ENCODE results near the gene MAPKAP1. TPM values are rescaled to one million over a fixed set of nuclear protein-coding genes. Genes with fewer than 3 reads are reported as not detected.

MAPKAP1 gene
- total RNA-seq, 2 donors from 2014 or later: 42.2 to 66.5 TPM

DNA sequence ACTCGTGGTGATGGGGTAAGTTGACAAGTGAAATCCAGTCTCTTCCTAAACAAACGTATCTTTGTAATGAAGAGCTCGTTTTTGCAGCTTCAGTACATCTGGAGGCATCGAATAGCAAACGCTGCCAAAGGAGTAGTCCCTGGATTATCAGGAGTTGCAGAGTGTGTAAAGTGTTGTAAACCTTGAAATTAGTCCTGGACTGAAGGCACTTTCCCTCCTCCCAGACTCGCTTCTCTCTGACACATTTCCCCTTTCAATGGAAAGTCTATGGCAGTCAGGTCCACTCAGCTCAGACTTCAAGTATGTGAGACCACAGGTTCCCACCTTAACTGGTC is 38.6 kb upstream of the MAPKAP1 start:
- peak overlapping the region; percentile 86 for H3K27ac Mint-ChIP-seq
- H3K9me3 Mint-ChIP-seq: no peaks in the 10 kb centered on the region
- peaks cover 20% of the 10 kb centered on the region for H3K36me3 Mint-ChIP-seq (ENCODE audit: low read depth)

GRCh38 chr9:125745018-125745417 is 38.0 kb upstream of the MAPKAP1 start:
- peaks cover 17% of the 10 kb centered on the region for H3K36me3 Mint-ChIP-seq (ENCODE audit: low read depth)
- no peaks in the 10 kb centered on the region for H3K27me3 Mint-ChIP-seq
- no peak overlapping the region for H3K27ac Mint-ChIP-seq
- H3K9me3 Mint-ChIP-seq: no peaks in the 10 kb centered on the region
- no peak for ATAC-seq (replicated peaks)
- H3K4me3 Mint-ChIP-seq: peak overlapping the region; percentile 90
- no peaks in the 10 kb centered on the region for H3K4me1 Mint-ChIP-seq

More for the DNA sequence above, 38.6 kb upstream of the MAPKAP1 start:
- ATAC-seq (replicated peaks): no peak
- Mint-ChIP-seq H3K4me1 (peaks cover 2% of the 10 kb centered on the region), H3K27me3 (no peaks in the 10 kb centered on the region), H3K4me3 (peak overlapping the region; percentile 90)

- Mint-ChIP-seq H3K36me3 (ENCODE audit: low read depth) (peaks cover 17% of the 10 kb centered on the region), H3K27ac (no peak overlapping the region), H3K27me3 (no peaks in the 10 kb centered on the region), H3K9me3 (no peaks in the 10 kb centered on the region), H3K4me1 (no peaks in the 10 kb centered on the region), H3K4me3 (peak overlapping the region; percentile 90)
- no peak for ATAC-seq (replicated peaks)
These were observed 37.6 kb upstream of the MAPKAP1 start for GRCh38 chr9:125744616-125745015.

DNA sequence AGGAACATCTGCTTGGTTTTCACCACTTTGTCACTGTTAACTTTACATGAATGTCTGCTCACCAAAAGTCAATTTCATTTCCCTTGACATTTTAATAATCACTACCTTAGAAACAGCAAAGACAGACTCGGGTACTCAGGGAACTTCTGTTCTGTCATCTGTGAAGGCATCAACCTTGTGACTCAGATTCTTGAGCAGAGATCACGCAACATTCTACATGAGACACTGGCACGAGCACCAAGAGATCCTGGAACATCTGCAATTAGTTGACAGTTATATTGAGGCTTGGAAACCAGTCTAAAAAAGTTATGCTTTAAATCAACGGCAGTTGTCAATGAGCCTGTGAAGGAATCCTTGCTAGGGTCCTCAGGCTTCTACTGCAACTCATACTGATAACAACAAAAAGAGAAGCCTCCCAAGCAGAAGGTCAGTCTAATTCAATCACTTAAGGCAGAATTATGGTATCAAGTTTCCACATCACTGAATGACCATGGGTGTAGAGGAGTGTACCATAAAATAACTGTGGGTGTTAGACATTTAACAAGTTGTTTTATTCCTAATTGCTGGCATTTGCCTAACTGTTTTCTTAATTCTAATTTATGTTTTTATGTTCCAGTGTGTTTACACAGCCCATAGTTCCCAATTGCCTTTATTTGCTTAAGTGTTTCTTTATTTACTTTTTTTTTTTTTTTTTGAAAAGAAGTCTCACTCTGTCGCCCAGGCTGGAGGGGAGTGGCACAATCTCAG is 36.8 kb upstream of the MAPKAP1 start:
- H3K27me3 Mint-ChIP-seq: no peaks in the 10 kb centered on the region
- H3K36me3 Mint-ChIP-seq (ENCODE audit: low read depth): peaks cover 10% of the 10 kb centered on the region
- no peaks in the 10 kb centered on the region for H3K9me3 Mint-ChIP-seq
- no peak overlapping the region for H3K27ac Mint-ChIP-seq
- no peaks in the 10 kb centered on the region for H3K4me1 Mint-ChIP-seq
- ATAC-seq (replicated peaks): no peak
- no peak overlapping the region for H3K4me3 Mint-ChIP-seq

DNA sequence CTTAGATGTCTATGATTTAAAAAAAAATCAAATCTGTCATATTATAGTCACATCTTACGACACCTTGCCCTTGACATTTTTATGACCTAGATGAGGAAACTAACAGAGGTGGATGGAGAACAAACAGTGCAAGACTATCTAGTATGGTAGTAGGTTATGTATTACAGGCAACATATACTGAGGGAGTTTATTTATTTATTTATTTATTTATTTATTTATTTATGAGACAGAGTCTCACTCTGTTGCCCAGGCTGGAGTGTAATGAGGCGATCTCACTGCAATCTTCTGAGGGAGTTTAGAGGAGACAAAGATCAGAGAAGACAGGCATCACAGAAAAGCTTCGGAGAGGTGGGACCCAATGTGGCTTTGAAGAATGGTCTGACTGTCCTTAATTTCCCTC is 35.6 kb upstream of the MAPKAP1 start:
- H3K36me3 Mint-ChIP-seq (ENCODE audit: low read depth): peaks cover 4% of the 10 kb centered on the region
- no peak overlapping the region for H3K4me3 Mint-ChIP-seq
- no peaks in the 10 kb centered on the region for H3K9me3 Mint-ChIP-seq
- no peak overlapping the region for H3K27ac Mint-ChIP-seq
- H3K4me1 Mint-ChIP-seq: no peaks in the 10 kb centered on the region
- H3K27me3 Mint-ChIP-seq: peaks cover 4% of the 10 kb centered on the region
- no peak for ATAC-seq (replicated peaks)

DNA sequence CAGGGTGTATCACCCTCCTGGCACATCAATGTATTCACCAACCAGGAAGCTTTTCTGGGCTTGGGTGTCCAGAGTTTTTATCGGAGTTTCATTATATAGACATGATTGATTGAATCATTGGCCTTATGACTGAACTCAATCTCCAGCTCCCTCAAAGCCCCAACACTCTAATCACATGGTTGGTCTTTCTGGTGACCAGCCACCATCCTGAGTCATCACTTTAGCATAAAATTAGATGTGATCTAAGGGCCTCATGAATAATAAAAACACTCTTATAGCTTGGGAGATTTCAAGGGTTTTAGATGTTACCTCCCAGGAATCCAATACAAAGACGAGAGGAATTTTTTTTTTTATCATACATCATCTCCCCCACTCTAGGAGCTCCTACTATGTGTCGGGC is 32.4 kb upstream of the MAPKAP1 start:
- Mint-ChIP-seq H3K9me3 (no peaks in the 10 kb centered on the region), H3K4me1 (no peaks in the 10 kb centered on the region), H3K27ac (no peak overlapping the region), H3K36me3 (ENCODE audit: low read depth) (no peaks in the 10 kb centered on the region), H3K4me3 (no peak overlapping the region), H3K27me3 (peaks cover 5% of the 10 kb centered on the region)
- ATAC-seq (replicated peaks): no peak

- Mint-ChIP-seq H3K27me3 (peaks cover under 1% of the 10 kb centered on the region), H3K4me1 (no peaks in the 10 kb centered on the region), H3K36me3 (ENCODE audit: low read depth) (no peaks in the 10 kb centered on the region), H3K27ac (no peak overlapping the region), H3K9me3 (no peaks in the 10 kb centered on the region), H3K4me3 (no peak overlapping the region)
- no peak for ATAC-seq (replicated peaks)
These were observed 25.6 kb upstream of the MAPKAP1 start for GRCh38 chr9:125732562-125732961.

GRCh38 chr9:125730168-125730567 is 23.2 kb upstream of the MAPKAP1 start:
- no peak overlapping the region for H3K27ac Mint-ChIP-seq
- no peaks in the 10 kb centered on the region for H3K36me3 Mint-ChIP-seq (ENCODE audit: low read depth)
- H3K4me1 Mint-ChIP-seq: no peaks in the 10 kb centered on the region
- H3K9me3 Mint-ChIP-seq: no peaks in the 10 kb centered on the region
- no peaks in the 10 kb centered on the region for H3K27me3 Mint-ChIP-seq
- H3K4me3 Mint-ChIP-seq: no peak overlapping the region
- no peak for ATAC-seq (replicated peaks)

- no peaks in the 10 kb centered on the region for H3K4me1 Mint-ChIP-seq
These were observed 19.6 kb upstream of the MAPKAP1 start for GRCh38 chr9:125726456-125727132.

DNA sequence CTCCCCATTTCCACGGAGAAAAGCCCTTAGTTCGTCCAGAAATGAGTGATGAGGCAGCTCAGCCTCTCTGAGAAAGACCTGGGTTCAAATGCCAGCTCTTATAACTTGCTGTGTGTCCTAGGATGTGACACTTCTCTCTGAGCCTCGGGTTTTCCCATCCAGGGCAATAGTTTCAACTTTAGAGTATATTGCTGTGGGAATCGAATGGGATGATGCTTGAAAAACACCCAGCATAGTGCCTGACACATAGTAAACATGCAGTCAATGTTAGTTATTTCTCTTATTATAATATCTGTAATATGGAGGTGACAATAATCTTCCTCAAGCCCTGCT is 430 bp upstream of the MAPKAP1 start:
- peaks cover 13% of the 10 kb centered on the region for H3K36me3 Mint-ChIP-seq (ENCODE audit: low read depth)
- ATAC-seq (replicated peaks): peak; percentile 14
- H3K27me3 Mint-ChIP-seq: no peaks in the 10 kb centered on the region
- H3K27ac Mint-ChIP-seq: peak overlapping the region; percentile 95
- H3K4me1 Mint-ChIP-seq: peaks cover 28% of the 10 kb centered on the region
- peak overlapping the region; percentile 72 for H3K4me3 Mint-ChIP-seq
- H3K9me3 Mint-ChIP-seq: no peaks in the 10 kb centered on the region

More at GRCh38 chr9:125726456-125727132, 19.6 kb upstream of the MAPKAP1 start:
- Mint-ChIP-seq H3K9me3 (no peaks in the 10 kb centered on the region), H3K27ac (no peak overlapping the region), H3K27me3 (peaks cover 5% of the 10 kb centered on the region), H3K4me3 (no peak overlapping the region), H3K36me3 (ENCODE audit: low read depth) (no peaks in the 10 kb centered on the region)
- no peak for ATAC-seq (replicated peaks)

DNA sequence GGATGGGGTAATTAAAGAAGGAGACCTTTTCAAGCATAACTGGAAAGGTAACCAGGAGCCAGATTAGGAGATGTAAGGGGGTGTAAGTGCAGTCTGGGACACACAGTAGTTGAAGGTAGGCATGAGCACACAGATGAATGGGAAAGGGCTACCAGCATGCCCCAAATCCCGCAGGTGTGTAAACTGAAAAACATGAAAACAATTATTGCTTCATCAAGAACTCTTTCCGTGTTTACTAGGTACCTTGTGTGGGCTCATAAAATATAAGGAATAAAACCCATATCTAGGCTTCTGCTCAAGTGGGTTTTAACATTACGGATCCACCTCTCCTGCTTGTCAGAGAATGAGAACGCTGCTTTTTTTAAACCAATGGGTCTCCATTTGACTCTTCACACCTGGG is 1.1 kb downstream of the MAPKAP1 start:
- H3K27ac Mint-ChIP-seq: peak overlapping the region; percentile 95
- peak overlapping the region; percentile 72 for H3K4me3 Mint-ChIP-seq
- peaks cover 13% of the 10 kb centered on the region for H3K36me3 Mint-ChIP-seq (ENCODE audit: low read depth)
- no peaks in the 10 kb centered on the region for H3K9me3 Mint-ChIP-seq
- H3K4me1 Mint-ChIP-seq: peaks cover 34% of the 10 kb centered on the region
- no peaks in the 10 kb centered on the region for H3K27me3 Mint-ChIP-seq
- no peak for ATAC-seq (replicated peaks)

DNA sequence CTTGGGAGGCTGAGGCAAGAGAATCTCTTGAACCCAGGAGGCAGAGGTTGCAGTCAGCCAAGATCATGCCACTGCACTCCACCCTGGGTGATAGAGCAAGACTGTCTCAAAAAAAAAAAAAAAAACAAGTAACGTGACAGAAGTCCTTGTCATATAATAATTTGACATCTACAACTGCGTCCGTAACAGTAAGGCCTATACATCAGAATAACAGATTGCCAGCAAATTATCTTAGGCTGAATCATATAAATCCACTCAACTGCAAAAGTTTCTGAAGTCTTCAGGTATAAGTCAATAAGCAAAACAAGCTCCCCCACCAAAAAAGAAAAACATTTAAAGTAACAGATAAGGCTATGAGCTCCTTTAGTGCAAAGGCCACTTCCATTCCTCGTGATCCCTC is 3.3 kb downstream of the MAPKAP1 start:
- peak overlapping the region; percentile 23 for H3K27ac Mint-ChIP-seq
- H3K4me1 Mint-ChIP-seq: peaks cover 38% of the 10 kb centered on the region
- H3K4me3 Mint-ChIP-seq: no peak overlapping the region
- H3K36me3 Mint-ChIP-seq (ENCODE audit: low read depth): peaks cover 13% of the 10 kb centered on the region
- H3K27me3 Mint-ChIP-seq: no peaks in the 10 kb centered on the region
- no peaks in the 10 kb centered on the region for H3K9me3 Mint-ChIP-seq
- ATAC-seq (replicated peaks): no peak

DNA sequence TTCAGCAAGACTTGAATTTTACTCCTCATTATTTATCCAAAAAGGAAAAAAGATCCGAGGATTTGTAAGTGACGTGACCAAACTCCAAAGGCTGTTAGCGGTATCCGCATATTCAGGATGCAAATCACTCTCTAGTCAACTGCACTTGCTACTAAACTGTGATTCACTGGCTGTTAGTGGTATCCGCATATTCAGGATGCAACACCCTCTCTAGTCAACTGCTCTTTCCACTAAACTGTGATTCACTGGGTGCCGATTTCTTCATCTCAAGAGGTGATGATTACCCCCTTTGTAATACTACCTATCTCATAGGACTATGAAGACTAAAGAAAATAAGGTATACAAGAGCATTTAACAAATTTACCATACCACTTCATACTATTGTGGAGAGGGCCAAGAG is 5.7 kb downstream of the MAPKAP1 start:
- H3K27ac Mint-ChIP-seq: peak overlapping the region; percentile 87
- peak overlapping the region; percentile 61 for H3K4me3 Mint-ChIP-seq
- H3K27me3 Mint-ChIP-seq: no peaks in the 10 kb centered on the region
- no peaks in the 10 kb centered on the region for H3K9me3 Mint-ChIP-seq
- H3K4me1 Mint-ChIP-seq: peaks cover 43% of the 10 kb centered on the region
- H3K36me3 Mint-ChIP-seq (ENCODE audit: low read depth): peaks cover 19% of the 10 kb centered on the region
- peak; percentile 92 for ATAC-seq (replicated peaks)

GRCh38 chr9:125700791-125701190 is 6.2 kb downstream of the MAPKAP1 start:
- Mint-ChIP-seq H3K36me3 (ENCODE audit: low read depth) (peaks cover 24% of the 10 kb centered on the region), H3K9me3 (no peaks in the 10 kb centered on the region), H3K4me1 (peaks cover 41% of the 10 kb centered on the region), H3K27me3 (no peaks in the 10 kb centered on the region), H3K27ac (peak overlapping the region; percentile 87), H3K4me3 (peak overlapping the region; percentile 61)
- peak; percentile 93 for ATAC-seq (replicated peaks)

GRCh38 chr9:125699870-125700269 is 7.1 kb downstream of the MAPKAP1 start:
- no peaks in the 10 kb centered on the region for H3K9me3 Mint-ChIP-seq
- H3K27ac Mint-ChIP-seq: no peak overlapping the region
- peaks cover 19% of the 10 kb centered on the region for H3K36me3 Mint-ChIP-seq (ENCODE audit: low read depth)
- ATAC-seq (replicated peaks): no peak
- no peak overlapping the region for H3K4me3 Mint-ChIP-seq
- peaks cover 32% of the 10 kb centered on the region for H3K4me1 Mint-ChIP-seq
- no peaks in the 10 kb centered on the region for H3K27me3 Mint-ChIP-seq
